ENCODE results near the gene FRMPD4.

- no peak for TF ChIP-seq CTCF (IDR thresholded peaks at IDR 0.05; ENCODE audit: low read length)
- TF ChIP-seq EZH2 (IDR thresholded peaks at IDR 0.05; ENCODE audit: borderline replicate concordance, low read length), result no peak
These were observed at the start of gene FRMPD4 for GRCh38 chrX:12138361-12139313.
